HG03439 (cell line): ENCODE measurements around the gene DCDC2.
"Not testable (repeated sequence)": the region's sequence is repeated elsewhere in the genome, so short reads cannot be mapped to it uniquely, and the experiment has no call there.

Source experiments
- ATAC-seq: cut with Tn5 transposase; IDR thresholded peaks from one replicate; pipeline ENCODE4 v1.9.1; 2021; ENCODE audit warnings: mild to moderate bottlenecking, moderate library complexity; ENCODE audit not compliant: unreplicated experiment

The DCDC2 gene

DNA sequence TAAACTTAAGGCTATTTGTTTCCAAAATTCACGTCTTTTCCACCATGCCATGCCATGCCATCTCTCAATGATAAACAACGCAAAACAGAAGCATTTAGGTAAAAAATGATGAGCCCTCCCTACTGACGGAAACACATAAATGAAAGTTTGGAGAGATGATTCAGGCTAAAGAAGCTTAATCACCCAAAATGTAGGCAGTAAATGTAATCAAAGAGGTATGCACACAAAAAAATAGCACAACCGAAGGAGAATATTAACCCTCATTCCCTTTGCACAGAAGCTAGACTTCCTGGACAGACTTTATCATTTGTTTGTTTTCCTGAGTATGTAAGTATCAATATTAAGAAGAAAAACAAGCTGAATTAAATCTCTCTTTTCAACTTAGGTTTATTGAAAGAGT lies 28.8 kb downstream of the DCDC2 start:
- no peak for ATAC-seq

- ATAC-seq: no peak
Measured at GRCh38 chr6:24327756-24328155, 30.1 kb downstream of the DCDC2 start.

- no peak for ATAC-seq
Measured at GRCh38 chr6:24325978-24326377, 31.9 kb downstream of the DCDC2 start.

GRCh38 chr6:24324617-24325016 lies 33.2 kb downstream of the DCDC2 start:
- ATAC-seq: no peak

DNA sequence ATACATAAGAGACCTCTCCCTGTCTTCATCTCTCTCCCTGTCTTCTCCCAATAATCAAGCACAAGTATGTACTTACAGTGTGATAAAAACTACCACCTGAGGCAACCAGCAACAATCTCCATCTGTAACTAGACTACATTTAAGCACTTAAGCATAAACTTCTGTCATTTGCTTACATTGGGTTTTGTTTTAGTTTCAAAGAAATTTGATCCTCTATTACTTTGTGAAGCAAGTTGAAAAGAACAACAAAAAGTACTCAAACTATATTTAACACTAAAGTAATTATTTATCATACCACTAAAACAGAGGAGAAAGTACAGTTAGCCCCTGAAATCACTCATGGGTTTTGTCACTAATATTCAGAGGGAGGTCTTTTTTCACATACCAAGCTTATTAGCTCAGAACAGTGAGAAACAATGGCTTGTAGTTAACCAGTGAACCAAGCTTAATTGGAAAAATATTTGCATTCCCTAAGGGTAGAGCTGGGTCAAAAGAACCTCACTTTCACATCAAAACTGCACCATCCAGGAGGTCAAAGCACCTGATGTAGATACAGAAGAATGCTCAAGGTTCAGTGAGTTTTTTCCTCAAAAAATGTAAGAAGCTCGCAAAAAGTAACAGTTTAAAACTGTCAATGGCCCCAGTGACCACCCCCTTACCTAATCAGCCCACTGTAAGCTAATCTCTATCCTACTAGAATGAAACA lies 34.1 kb downstream of the DCDC2 start:
- ATAC-seq: no peak

DNA sequence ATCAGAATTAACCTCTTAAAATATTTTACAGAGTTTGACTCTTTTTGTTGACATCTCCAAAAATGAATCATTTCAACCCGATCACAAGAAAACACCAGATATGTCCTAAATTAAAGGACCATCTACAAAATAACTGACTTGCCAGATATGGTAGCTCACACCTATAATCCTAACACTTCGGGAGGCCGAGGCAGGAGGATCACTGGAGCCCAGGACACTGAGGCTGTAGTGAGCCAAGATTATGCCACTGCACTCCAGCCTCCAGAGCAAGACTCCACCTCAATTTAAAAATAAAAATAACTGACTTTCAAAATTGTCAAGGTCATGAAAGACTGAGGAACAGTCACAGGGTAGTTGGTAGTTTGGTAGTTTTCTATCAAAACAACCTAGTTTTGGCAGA lies 34.9 kb downstream of the DCDC2 start:
- ATAC-seq: no peak

DNA sequence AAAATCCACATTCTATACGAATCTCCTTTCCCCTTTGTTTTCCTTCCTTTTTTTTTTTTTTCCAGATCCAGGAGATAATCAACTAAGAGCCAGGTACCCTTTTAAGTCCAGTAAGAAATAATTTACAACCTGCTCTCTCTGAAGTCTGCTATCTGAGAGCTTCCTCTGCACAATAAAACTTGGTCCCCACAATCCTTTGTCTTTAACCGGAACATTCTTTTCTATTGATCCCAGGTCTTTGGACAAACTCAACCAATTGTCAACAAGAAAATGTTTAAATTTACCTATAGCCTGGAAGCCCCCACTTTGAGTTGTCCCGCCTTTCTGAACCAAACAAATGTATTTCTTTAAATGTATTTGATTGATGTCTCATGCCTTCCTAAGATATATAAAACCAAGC lies 35.4 kb downstream of the DCDC2 start:
- ATAC-seq: not testable (repeated sequence)

DNA sequence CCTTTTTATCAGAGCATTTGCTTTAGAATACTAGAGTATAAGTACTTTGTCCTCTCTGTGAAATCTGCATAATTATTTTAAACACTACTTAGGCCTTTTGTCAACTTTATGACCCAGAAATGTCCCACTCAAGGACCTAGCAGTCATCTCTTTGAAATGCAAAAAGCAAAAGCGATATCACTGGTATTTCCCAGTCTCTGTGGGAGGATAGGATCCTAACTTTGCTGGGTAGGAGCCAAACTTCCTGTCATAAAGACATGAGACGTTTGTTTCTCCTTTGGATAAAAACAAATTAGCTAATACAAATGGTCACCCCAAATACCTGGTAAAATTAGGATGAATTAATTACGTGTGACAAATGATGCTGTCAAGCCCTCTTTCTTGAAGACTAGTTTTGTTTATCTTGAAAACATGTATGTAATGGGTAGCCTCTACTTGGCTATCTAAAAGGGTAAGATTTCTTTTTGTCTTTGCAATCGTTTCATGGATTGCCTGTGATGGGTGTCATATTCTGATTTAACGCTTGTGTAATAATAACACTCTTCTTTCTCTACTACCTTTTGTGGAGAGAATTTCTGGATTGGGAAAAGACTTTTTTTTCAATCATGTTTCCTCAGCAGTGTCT lies 36.2 kb downstream of the DCDC2 start:
- ATAC-seq: no peak

DNA sequence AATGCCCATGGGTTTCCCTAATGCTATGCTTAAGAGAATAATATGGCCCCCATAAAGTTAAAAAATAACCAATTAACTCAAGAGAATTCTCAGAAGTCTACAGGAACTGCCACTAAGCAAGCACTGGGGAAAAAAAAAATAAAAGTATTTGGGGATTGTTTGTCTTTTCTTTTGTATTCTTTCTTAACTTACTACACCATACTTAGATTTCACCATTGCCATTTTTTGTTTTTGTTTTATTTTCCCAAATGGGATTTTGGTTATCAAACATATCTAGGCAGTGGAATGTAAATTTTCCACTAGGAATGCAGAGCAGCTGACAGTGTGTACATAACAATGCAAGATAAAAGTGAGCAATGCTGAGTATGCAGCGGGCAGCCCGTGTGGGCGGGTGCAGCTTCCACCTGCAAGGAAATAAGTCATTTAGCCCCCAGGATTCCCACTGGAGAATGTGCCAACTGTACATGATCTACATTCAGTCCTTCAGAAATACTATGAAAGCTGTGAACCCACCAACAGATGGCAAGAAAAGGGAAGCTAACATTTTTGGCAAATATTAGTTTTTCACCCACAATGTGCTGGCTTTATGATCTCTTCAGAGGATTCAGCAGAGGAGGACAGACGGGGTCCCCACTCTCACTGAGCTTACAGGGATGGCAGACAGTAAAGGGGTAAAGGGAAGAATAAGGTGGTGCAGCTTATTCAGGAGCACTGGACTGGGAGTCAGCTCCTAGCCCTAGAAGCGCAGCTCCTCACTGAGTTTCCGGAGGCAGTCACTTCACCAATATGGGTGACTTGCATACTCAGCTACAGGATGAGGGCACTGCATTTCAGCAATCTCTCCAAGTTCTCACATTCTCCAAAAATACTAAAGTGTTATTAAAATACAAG lies 44.4 kb downstream of the DCDC2 start:
- ATAC-seq: no peak

GRCh38 chr6:24311775-24312174 lies 46.1 kb downstream of the DCDC2 start:
- ATAC-seq: not testable (repeated sequence)

- ATAC-seq: no peak
Measured at GRCh38 chr6:24307881-24308280, 50.0 kb downstream of the DCDC2 start.

DNA sequence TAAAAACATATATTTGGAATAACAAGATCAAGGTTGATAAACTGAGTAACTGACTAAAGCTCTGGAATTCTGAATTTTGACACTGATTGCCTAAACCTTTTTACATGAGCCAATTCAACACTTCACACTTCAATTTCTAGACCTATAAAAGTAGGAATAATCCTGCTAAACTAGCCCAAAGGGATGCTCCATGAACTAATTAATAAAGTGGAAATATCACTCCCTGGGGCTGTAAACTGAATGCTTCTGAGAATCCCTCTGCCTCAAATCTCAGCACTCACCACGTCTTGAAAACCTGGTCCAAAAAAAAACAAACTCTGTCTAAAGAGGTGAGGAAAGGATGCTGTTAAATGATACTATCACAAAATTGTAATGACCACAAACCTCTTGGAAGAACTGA lies 50.9 kb downstream of the DCDC2 start:
- no peak for ATAC-seq

DNA sequence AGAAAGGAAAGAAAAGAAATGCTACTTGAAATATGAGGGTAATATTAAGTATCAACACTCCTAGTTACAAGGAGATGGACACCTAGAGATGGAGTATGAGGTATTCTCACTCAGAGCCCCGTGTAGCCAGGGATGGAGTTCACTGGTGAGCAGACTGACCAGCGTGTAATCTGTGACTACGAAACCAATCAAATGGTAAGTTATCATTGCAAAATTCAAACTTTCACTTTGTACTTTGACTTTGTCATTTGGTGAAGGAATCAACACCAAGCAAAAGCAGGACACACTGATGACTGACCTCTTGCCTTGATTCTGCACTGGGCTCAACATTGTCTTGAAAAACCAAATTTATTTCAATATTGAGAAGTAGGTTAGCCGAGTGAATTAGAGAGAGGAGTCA lies 51.8 kb downstream of the DCDC2 start:
- no peak for ATAC-seq

DNA sequence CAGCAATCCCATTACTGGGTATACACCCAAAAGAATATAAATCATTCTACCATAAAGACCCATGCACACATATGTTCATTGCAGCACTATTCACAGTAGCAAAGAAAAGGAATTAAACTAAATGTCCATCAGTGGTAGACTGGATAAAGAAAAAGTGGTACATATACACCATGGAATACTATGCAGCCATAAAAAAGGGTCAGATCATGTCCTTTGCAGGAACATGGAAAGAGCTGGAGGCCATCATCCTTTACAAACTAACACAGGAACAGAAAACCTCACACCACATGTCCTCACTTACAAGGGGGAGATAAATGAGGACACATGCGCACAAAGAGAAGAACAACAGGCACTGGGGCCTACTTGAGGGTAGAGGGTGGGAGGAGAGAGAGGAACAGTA lies 60.9 kb downstream of the DCDC2 start:
- ATAC-seq: no peak

DNA sequence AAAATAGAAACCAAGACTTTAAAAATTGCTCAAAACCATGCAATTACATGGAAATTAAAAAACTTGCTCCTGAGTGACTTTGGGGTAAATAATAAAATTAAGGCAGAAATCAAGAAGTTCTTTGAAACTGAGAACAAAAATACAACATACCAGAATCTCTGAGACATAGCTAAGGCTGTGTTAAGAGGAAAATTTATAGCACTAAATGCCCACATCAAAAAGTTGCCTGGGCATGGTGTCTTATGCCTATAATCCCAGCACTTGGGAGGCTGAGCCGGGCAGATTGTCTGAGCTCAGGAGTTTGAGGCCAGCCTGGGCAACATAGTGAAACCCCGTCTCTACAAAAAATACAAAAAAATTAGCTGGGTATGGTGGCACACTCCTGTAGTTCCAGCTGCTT lies 64.0 kb downstream of the DCDC2 start:
- ATAC-seq: not testable (repeated sequence)

- ATAC-seq: no peak
Measured at GRCh38 chr6:24287239-24287638, 70.6 kb downstream of the DCDC2 start.

GRCh38 chr6:24284006-24284405 lies 73.9 kb downstream of the DCDC2 start:
- ATAC-seq: no peak

GRCh38 chr6:24283043-24283985 lies 74.5 kb downstream of the DCDC2 start:
- ATAC-seq: peak; percentile 68

GRCh38 chr6:24274441-24275083 lies 83.3 kb downstream of the DCDC2 start:
- no peak for ATAC-seq
